HEK293T (cell line): ENCODE measurements around the gene CPNE4.

ENCODE experiments used
- ARNT ChIP-seq: fragments of 450-650 bp; IDR thresholded peaks from 2 replicates; pipeline ENCODE4 v1.6.1; 2017; ENCODE audit warnings: mild to moderate bottlenecking
- BHLHE40 ChIP-seq: fragments of 450-650 bp; IDR thresholded peaks from 2 replicates; pipeline ENCODE4 v1.6.1; 2016; ENCODE audit warnings: mild to moderate bottlenecking, moderate library complexity, borderline replicate concordance
- NFRKB ChIP-seq: fragments of 450-650 bp; IDR thresholded peaks from 2 replicates; pipeline ENCODE4 v1.6.1; 2016; ENCODE audit warnings: mild to moderate bottlenecking, moderate library complexity

DNA sequence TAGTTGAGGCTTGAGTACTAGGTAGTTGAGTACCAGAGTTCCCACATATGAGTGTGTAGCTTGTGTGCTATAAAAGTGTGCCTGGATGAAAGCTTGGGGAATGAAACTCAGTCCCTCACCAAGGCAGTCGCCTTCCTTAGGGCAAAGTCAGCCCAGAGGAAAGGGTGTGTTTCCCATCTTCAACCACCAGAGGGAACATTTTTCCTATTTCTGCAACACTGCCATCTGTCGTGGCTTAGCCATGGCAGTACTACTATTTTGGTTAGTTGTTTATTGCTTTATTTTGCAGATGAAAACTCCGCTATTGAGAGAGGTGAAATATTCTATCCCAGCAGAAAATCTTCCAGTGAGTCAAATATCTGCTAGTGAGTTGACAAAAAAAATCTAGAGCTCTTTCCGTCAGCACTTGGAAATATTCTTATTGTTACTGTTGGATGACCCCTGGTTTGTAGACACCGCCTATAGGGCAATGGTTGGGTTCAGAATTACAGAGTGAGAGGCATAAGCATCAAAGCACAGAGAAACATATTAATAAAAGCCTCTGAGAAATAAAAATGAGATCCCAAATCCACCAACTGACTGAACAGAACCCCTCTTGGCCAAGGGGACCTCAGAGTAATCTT lies 239.9 kb downstream of the CPNE4 start:
- TF ChIP-seq ARNT (no peak), NFRKB (no peak), BHLHE40 (no peak)
